Adipose tissue (tissue), 3 donors: Measurements from ENCODE around the gene LSM4. TPM values are rescaled to one million over a fixed set of nuclear protein-coding genes. Genes with fewer than 3 reads are reported as not detected.

Experiments used
- H3K27ac ChIP-seq: one replicate; pipeline ENCODE4 v1.5.1; 2013; ENCODE audit warnings: low read depth, low read length
- WGBS, 3 donors: extraction: QIAGEN DNeasy Blood & Tissue Kit; methylation state at CpG; one replicate each; pipeline ENCODE4 v1.1.7; 2013; 5-methylcytosine and 5-hydroxymethylcytosine counted together
- polyA plus RNA-seq, 3 donors: library from polyadenylated mRNA; stranded (reverse); fragments of 200-250 nt; gene quantifications; one replicate each; pipeline ENCODE4 v1.2.3, GENCODE V29; 2013
- donor health status: healthy with polysubstance abuse.
- donor health status: Bipolar disorder and iron deficiency.
- donor health status: healthy.

Gene LSM4
- polyA plus RNA-seq, 3 donors, result 46.3 to 118 (median 100) TPM

GRCh38 chr19:18300930-18301717, 21.8 kb downstream of the LSM4 start:
- H3K27ac ChIP-seq, result no peak overlapping the region
- WGBS, 3 donors, result 47 to 56% (median 52%) methylated on average over 16 to 18 of the region's 18 CpGs

GRCh38 chr19:18299654-18300053, 23.2 kb downstream of the LSM4 start:
- no peak overlapping the region for H3K27ac ChIP-seq
- WGBS, 3 donors, result 97 to 98% (median 97%) methylated on average over 9 of the region's 9 CpGs

DNA sequence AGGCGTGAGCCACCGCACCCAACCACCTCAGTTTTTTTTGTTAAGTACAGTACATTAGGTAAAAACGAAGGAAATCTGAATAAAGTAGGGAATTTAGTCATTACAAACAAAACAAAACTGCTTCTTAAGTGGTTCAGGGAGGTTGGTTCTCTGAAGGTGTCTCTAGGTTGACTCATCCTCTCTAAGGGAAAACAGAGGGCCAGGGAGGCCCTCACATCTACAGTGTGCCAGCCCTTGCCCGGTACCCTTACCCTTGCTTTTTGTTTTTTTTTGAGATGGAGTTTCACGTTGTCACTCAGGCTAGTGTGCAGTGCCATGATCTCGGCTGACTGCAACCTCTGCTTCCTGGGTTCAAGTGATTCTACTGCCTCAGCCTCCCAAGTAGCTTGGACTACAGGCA, 24.3 kb downstream of the LSM4 start:
- 83 to 86% (median 86%) methylated on average over 6 of the region's 6 CpGs for WGBS, 3 donors
- no peak overlapping the region for H3K27ac ChIP-seq

DNA sequence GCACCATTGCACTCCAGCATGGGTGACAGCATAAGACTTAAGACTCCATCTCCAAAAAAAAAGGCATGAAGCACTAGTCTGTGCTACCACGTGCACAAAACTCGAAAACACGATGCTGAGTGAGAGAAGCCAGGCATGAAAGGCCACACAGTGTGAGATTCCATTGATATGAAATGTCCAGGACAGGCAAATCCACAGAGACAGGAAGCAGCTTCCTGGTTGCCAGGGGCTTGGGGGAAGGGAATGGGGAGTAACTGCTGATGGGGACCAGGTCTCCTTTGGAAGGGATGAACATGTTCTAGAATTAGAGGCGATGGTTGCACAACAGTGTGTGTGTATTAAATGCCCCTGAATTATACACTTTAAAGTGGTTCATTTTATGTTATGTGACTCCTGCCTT, 25.6 kb downstream of the LSM4 start:
- no peak overlapping the region for H3K27ac ChIP-seq
- WGBS, 3 donors, result 68 to 70% (median 68%) methylated on average over 4 of the region's 4 CpGs

- 84 to 98% (median 97%) methylated on average over 4 of the region's 4 CpGs for WGBS, 3 donors
- H3K27ac ChIP-seq, result no peak overlapping the region
These were observed 27.8 kb downstream of the LSM4 start for GRCh38 chr19:18295034-18295451.

DNA sequence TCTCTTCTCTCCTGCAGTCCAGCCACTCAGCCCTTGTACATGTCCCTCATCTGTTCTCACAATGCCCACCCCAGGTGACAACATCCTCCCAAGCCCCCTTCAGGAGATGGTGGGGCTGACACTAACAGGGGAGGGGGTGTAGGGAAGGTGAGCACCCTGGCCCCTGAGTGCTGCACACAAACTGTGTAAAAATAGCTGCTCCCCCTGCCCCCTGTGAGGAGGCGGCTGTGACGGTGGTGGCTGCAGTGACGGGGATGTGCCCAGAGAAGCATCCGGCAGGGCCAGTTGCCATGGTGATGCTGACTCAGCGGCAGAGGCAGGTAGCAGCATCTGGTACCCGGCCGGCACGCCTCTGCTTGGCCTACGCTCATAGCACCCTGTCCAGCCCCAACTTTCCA, 28.4 kb downstream of the LSM4 start:
- no peak overlapping the region for H3K27ac ChIP-seq
- WGBS, 3 donors, result 64 to 69% (median 67%) methylated on average over 9 of the region's 9 CpGs

DNA sequence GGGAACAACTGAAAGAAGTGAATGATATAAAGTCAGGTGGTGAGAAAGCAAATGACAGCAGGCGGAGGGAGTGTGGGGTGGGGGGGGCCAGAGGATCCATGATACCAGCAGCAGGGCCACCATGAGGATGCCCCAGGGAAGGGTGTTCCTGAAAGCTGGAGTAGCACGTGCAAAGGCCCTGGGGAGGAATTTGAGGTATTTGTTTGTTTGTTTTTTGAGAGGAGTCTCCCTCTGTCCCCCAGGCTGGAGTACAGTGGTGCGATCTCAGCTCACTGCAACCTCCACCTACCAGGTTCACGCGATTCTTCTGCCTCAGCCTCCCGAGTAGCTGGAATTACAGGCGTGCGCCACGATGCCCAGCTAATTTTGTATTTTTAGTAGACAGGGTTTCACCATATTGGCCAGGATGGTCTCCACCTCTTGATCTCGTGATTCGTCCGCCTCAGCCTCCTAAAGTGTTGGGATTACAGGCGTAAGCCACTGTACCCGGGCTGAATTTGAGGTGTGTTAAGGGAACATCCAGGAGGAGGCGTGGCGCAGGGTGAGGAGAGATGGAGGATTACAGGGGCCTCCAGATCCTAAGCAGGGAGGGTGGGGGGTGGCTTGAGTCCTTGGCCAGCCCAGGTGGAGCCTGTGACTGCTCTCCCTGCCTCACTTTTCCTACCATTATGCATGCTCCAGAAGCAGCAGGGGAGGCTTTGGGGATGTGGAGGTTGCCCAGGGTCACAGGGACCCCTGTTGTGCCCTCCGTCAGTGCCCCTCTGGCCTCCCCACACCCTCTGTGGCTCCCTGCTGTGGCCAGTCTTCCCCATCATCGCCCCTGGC, 29.0 kb downstream of the LSM4 start:
- WGBS, 3 donors, result 79 to 82% (median 82%) methylated on average over 18 of the region's 18 CpGs
- no peak overlapping the region for H3K27ac ChIP-seq

GRCh38 chr19:18292810-18293641, 29.9 kb downstream of the LSM4 start:
- peak overlapping the region; percentile 88 for H3K27ac ChIP-seq
- WGBS, 3 donors, result 9 to 12% (median 10%) methylated on average over 27 to 31 of the region's 31 CpGs

- WGBS, 3 donors, result 0 to 1% (median 0%) methylated on average over 16 to 20 of the region's 20 CpGs
- peak overlapping the region; percentile 88 for H3K27ac ChIP-seq
These were observed 30.4 kb downstream of the LSM4 start for GRCh38 chr19:18292462-18292809.

GRCh38 chr19:18291590-18292461, 31.1 kb downstream of the LSM4 start:
- WGBS, 3 donors, result 0 to 1% (median 0%) methylated on average over 57 to 74 of the region's 75 CpGs

DNA sequence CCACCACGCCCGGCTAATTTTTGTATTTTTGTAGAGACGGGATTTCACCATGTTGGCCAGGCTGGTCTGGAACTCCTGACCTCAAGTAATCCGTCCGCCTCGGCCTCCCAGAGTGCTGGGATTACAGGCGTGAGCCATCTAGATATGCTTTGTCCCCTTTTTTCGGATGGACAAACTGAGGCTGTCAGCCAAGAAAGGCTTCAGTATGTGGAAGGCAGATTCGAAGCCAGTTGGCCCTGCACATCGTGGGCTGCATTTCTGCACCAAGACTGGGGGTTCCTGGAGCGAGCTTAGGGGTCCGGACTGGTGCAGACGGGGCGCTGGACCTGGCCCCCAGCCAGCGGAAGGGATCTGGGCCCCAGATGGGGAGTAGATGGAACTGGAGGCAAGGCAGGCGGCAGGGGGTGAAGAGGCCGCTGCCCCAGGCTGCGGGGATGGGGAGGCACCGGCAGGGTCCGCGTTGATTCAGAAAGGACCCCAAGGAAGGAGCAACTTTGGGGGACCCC, 31.8 kb downstream of the LSM4 start:
- 28 to 67% (median 34%) methylated on average over 16 to 21 of the region's 21 CpGs for WGBS, 3 donors
- H3K27ac ChIP-seq, result peak overlapping the region; percentile 19

More at GRCh38 chr19:18291590-18292461, 31.1 kb downstream of the LSM4 start:
- peak overlapping the region; percentile 88 for H3K27ac ChIP-seq

GRCh38 chr19:18290302-18291018, 32.4 kb downstream of the LSM4 start:
- H3K27ac ChIP-seq, result peak overlapping the region; percentile 43

DNA sequence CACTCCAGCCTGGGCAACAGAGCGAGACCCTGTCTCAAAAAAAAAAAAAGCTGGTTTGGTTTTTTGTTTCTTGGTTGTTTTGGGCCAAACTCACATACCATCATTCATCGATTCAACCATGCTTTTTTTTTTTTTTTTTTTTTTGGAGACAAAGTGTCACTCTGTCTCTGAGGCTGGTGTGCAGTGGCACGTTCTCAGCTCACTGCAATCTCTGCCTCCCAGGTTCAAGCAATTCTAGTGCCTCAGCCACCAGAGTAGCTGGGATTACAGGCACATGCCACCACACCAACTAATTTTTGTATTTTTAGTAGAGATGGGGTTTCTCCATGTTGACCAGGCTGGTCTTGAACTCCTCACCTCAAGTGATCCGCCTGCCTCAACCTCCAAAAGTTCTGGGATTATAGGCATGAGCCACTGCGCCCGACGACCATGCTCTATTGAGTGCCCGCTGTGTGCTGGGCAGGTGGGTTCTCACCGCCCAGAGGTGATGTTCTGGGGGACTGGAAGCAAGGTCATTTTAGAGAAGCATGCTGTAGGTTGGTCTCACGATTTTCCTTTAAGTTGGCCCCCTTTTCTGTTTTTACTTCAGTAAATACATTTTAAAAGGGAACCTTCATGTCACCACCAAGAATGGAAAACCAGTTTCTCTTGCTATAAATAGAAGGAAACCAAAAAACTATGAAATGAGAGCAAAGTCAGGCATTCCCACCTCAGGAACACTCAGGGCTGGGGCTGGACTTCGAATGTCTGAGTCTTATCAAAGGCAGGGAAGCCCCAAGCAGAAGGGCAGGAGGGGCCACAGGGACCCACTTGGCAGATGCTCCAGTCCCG, 33.2 kb downstream of the LSM4 start:
- 60 to 65% (median 64%) methylated on average over 12 of the region's 12 CpGs for WGBS, 3 donors
- H3K27ac ChIP-seq, result peak overlapping the region; percentile 43

More at GRCh38 chr19:18290302-18291018, 32.4 kb downstream of the LSM4 start:
- WGBS, 3 donors, result 32 to 39% (median 39%) methylated on average over 14 of the region's 14 CpGs

DNA sequence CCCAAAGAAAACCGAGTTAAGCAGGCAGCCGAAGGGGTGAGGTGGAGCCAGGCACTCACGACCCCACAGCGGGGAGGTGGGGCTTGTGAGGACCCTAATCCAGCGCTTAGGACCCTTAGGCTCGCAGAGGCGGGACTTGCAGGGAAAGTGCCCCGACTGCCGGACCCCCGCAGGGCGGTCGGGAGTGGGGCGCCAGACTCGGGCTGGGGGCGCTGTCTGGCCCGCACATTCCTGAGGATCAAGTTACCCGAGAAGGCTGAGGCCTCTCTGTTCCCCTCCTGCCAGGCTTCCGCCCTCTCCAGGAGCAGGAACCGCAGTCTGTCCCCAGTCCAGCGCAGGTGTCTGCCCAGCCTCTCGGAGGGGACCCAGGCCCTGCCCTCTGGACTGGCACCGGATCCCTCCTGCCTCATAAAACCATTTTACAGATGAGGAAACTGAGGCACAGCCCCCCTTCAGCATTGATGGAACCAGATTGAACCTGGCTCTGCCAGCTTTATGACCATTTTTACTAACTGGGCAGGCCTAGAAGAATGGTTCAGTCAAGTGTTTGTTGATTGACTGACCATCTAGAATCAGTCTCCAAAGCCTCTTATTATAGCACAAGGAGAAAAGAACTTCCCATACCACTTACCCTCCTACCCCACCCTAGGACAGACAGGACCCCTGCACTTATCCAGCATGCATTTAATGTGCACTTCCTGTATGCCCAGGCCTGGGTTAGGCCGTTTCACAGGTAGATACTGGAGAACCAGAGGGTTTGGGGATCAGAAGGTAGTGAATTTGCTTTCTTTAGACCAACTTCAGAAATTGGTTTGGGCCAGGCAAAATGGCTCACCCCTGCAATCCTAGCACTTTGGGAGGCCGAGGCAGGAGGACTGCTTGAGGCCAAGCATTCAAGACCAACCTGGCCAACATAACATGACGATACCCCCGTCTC, 34.8 kb downstream of the LSM4 start:
- peak overlapping the region; percentile 13 for H3K27ac ChIP-seq
- 52 to 76% (median 70%) methylated on average over 26 of the region's 26 CpGs for WGBS, 3 donors

DNA sequence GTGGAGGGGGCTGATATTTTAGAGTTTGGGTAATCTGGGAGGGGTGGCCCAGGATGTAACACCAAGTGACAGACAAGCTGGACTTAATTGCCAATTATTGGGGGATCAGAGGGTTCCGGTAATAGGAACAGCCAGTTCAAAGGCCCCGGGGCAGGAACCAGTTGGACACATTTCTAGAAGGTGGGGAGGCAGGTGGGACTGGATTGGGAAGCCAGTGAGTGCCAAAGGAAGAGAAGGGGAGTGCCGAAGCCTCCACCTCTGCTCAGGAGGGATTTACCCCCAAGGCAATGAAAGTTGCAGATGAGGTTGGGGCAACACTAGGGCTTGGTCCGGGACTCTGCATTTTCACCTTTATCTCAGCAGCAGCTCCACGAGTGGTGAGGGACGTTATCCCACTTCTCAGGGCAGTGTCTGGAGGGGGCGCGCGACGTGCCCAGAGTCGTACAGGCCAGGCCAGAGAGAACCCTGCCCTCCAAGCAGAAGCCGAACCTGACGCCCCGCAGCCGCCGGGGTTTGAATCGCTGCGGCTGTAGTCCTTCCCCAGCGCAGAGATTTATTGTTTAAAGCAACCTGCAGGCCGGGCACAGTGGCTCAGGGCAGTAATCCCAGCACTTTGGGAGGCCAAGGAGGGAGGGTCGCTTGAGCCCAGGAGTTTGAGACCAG, 35.8 kb downstream of the LSM4 start:
- 78 to 87% (median 86%) methylated on average over 21 of the region's 21 CpGs for WGBS, 3 donors
- peak overlapping the region; percentile 49 for H3K27ac ChIP-seq
